GM12873 (cell line): ENCODE data around the gene MPV17L.

Experiments
- TF ChIP-seq, protein P1 (sequence below): IDR thresholded peaks from 2 replicates; pipeline ENCODE4 v1.5.1; 2012; ENCODE audit warnings: low read depth, mild to moderate bottlenecking, moderate library complexity, low read length, control low read depth; ENCODE audit not compliant: insufficient read depth; ENCODE audit errors: missing control alignments

The MPV17L gene

DNA sequence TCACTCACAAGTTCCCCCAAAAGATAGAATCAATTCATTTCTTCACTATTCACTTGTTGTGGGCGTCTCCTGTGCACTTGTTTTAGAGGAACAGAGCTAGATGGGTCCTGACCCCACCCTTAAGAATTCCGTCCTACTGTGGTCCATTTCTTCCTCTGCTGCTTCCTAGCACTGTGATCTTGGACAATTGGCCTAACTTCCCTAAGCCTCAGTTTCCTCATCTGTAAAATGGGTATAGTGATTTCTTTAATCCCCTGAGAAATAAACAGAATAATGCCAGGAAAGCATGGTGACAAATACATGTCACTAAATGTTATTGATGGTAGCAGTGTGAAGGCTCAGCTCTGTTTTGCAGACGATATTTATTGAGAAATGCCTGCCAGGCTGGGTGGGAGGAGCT is 48.7 kb downstream of the MPV17L start:
- TF ChIP-seq, protein P1, sequence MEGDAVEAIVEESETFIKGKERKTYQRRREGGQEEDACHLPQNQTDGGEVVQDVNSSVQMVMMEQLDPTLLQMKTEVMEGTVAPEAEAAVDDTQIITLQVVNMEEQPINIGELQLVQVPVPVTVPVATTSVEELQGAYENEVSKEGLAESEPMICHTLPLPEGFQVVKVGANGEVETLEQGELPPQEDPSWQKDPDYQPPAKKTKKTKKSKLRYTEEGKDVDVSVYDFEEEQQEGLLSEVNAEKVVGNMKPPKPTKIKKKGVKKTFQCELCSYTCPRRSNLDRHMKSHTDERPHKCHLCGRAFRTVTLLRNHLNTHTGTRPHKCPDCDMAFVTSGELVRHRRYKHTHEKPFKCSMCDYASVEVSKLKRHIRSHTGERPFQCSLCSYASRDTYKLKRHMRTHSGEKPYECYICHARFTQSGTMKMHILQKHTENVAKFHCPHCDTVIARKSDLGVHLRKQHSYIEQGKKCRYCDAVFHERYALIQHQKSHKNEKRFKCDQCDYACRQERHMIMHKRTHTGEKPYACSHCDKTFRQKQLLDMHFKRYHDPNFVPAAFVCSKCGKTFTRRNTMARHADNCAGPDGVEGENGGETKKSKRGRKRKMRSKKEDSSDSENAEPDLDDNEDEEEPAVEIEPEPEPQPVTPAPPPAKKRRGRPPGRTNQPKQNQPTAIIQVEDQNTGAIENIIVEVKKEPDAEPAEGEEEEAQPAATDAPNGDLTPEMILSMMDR, result no peak

DNA sequence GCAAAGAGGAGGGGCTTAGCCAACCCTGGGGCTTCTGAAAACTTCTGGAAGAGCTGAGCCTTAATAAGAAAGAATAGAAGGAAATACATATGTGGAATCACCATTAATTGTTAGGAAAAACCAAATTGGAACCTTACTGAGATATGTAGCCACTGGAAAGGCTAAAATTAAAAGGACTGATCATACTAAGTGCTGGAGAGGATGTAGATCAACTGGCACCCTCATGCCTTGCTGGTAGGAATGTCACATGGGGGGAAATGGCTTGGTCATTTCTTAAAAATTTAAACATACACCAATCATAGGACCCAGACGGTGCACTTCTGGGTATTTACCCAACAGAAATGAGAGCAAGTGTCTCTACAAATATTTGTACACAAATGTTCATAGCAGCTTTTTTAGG is 49.9 kb downstream of the MPV17L start:
- TF ChIP-seq, protein P1, result no peak

DNA sequence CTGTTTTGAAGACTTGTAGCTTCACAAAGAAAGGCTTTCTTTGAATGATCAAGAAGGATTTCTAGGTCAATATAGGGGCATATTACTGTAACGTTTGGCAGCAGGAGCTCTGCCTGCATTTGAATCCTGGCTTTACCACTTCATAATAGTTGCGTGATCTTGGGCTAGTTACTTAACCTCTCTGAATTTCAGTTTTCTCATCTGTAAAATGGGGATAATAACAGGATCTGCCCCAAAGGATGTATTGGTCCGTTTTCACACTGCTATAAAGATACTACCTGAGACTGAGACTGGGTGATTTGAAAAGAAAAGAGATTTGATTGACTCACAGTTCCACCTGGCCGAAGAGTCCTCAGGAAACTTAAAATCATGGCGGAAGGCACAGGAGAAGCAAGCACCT is 51.3 kb downstream of the MPV17L start:
- TF ChIP-seq, protein P1, result no peak

DNA sequence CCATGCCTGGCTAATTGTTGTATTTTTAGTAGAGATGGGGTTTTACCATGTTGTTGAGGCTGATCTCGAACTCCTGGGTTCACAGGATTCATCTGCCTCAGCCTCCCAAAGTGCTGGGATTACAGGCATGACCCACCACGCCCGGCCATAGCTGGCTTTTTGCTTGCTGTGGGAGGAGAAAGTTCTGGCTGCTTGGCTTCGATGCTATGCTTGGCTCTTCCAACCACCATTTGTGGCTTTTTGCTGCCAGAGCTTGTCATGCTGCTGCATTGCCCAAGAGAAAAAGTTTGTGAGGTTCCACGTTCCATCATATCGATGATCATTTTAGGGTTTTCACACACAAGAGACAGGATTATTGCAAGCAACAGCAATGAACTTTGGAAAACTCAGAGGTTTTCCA is 55.1 kb downstream of the MPV17L start:
- TF ChIP-seq, protein P1, result no peak

DNA sequence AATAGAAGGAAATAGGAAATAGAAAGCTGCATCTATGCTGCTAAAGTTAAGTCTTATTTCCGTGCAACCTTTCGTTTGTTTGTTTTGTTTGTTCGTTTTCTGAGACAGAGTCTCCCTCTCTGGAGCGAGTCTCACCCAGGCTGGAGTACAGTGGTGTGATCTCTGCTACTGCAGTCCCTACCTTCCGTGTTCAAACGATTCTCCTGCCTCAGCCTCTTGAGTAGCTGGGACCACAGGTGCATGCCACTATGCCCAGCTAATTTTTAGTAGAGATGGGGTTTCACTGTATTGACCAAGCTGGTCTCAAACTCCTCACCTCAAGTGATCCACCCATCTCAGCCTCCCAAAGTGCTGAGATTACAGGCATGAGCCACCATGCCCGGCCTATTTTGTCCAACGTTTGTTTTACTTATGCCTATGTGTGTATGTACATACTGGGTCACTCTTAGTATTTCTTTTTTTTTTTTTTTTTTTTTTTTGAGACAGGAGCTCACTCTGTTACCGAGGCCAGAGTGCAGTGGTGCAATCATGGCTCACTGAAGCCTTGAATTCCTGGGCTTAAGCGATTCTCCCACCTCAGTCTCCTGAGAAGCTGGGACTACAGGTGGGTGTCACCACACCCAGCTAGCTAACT is 55.7 kb downstream of the MPV17L start:
- TF ChIP-seq, protein P1, result no peak

DNA sequence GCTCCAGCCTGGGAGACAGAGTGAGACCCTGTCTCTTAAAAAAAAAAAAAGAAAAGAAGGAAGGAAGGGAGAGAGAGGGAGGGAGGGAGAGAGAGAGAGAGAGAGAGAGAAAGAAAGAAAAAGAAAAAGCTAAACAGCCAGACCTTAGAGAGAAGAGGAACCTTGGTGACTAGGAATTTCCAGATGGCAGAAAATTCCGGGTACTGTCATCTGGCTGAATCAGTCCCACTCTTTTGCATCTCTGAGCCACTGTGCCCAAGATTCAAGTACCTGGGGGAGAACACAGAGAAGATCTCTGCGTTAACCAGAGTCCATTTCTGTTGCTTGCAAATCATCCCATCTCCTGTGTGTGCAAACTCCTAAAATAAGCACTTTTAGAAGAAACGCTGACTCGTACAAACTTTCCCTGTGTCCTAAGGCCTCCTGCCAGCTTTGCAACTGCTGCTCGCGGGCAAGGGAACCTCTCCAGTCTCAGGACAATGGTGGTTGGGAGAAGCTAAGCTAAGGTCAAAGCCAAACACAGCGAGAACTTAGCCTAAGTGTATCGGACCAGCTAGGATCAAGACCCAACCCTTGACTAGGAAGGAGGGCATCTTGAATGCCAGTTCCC is 56.8 kb downstream of the MPV17L start:
- TF ChIP-seq, protein P1, result no peak

DNA sequence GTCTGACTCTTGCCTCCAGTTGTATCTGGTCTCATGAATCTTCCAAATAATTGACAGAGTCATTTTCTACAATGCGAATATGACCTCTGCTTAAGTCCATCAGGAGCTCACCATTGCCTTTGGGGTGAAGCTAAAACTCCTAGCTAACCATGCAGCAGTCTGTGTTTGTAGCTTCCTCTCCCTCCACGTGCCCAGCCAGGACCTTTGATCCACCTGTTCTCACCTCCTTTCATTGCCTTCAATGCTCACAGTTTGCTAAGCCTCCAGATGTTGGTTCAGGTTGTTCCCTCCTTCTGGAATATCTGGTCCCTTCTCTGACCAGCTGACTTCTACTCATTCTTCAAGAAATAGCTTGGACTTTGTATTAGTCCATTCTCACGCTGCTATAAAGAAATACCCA is 61.8 kb downstream of the MPV17L start:
- TF ChIP-seq, protein P1, result no peak

DNA sequence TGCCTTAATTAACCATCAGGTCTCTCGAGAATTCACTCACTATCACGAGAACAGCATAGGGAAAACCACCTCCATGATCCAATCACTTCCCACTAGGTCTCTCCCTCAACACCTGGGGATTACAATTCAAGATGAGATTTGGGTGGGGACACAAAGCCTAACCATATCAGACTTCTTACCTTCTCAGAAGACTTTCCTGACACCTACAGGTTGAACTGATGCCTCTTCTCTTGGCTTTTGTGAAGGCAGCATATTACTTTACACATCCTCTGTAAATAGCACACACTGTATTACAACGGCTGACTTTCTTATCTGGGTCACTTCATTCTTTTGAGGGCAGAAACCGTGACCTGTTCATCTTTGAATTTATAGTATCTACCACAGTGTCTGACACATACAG is 62.4 kb downstream of the MPV17L start:
- TF ChIP-seq, protein P1, result no peak
